IPS DF 6.9 (cell line): ENCODE data around the gene SMPD3.

ENCODE experiments used
- DNase-seq: peaks from one replicate; pipeline ENCODE4 v3.0.0-alpha.2; 2013; ENCODE audit warnings: low read depth, low spot score
- H3K27ac ChIP-seq: one replicate; pipeline ENCODE4 v1.5.1; 2013; ENCODE audit warnings: low read length, control low read depth
- H3K27me3 ChIP-seq: 2 replicates; pipeline ENCODE4 v1.6.1; 2013; ENCODE audit warnings: mild to moderate bottlenecking, low read length; ENCODE audit not compliant: control insufficient read depth, insufficient read depth
- H3K36me3 ChIP-seq: 2 replicates; pipeline ENCODE4 v1.6.1; 2013; ENCODE audit warnings: low read length; ENCODE audit not compliant: control insufficient read depth, insufficient read depth
- H3K4me1 ChIP-seq: 2 replicates; pipeline ENCODE4 v1.6.1; 2013; ENCODE audit warnings: low read length; ENCODE audit not compliant: control insufficient read depth, insufficient read depth
- H3K4me3 ChIP-seq: 2 replicates; pipeline ENCODE4 v1.5.1; 2013; ENCODE audit warnings: mild to moderate bottlenecking, low read length
- H3K9me3 ChIP-seq: 2 replicates; pipeline ENCODE4 v1.6.1; 2013; ENCODE audit warnings: low read length, inconsistent platforms; ENCODE audit not compliant: control insufficient read depth, insufficient read depth
- WGBS: extraction: QIAGEN DNeasy Blood & Tissue Kit; methylation state at CpG from one replicate; pipeline ENCODE4 v1.1.7; 2013; ENCODE audit warnings: mixed read lengths, missing lambda C conversion rate; ENCODE audit not compliant: insufficient read length, insufficient coverage; 5-methylcytosine and 5-hydroxymethylcytosine counted together

SMPD3 gene

DNA sequence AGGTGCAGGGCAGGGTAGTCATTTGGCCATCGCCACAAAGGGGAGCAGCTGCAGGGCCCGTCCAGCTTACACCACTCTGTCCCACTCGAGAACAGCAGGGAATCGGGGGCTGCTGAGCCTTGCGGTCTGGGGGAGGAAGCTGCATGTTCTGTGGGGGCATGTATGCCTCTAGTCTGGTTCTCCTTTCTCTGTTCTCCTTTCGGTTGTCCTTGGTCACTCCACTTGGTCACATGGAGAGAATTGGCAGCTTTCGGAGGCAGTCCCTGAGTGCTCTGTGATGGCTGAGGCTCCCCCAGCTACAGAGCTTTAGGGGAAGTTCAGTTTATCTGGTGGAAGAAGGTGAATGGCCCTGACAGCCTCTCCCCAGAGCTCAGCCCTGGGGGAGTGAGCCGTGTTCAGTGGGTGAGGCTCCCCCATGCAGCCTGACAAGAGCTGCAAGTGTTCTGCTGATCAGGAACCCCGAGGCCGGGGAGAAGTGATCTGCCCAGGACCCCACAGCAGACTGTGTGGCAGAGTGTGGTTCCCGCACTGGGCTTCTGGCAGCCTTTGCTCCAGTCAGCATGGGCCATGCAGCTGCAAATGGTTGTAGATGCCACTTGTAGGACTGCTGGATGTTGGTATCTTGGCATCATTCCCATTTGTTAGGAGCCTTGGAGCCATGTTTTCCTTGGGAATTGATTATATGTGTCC is 22.3 kb upstream of the SMPD3 start:
- H3K9me3 ChIP-seq = no peaks in the 10 kb centered on the region
- DNase-seq = no peak
- H3K4me3 ChIP-seq = no peak overlapping the region
- WGBS = no CpG with 5 or more reads among the region's 11 CpGs
- H3K36me3 ChIP-seq = no peaks in the 10 kb centered on the region
- no peak overlapping the region for H3K27ac ChIP-seq
- H3K4me1 ChIP-seq = no peaks in the 10 kb centered on the region
- H3K27me3 ChIP-seq = no peaks in the 10 kb centered on the region

DNA sequence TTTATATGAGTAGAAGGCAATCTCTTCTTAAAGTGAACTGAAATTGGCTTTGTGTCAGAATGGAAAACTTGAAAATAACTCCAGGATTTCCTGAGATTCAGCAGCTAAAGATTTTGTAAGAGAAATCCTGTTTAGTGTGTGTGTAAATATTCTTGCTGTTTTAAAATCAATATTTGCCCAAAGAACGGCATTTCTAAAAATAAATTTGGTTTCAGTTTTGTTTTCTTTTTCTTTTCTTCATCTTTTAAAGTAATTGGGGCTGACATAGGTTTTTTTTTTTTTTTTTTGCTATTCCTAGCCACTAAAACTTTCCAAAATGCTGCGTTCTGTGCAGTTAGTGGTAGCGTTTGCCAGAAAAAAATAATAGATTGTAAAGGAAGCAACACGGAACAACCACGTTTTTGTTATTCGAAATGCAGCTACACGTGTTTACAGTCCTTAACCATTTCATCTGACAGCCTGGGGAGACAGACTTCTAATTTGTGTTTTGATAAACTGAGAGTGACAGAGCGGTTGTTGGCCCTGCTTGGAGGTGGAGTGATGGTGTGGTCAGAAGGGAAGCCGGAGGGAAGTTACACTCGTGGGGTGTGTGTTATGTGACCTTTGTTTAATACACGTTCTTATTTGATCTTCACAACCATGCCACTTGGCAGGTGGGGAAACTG is 21.6 kb upstream of the SMPD3 start:
- no peak overlapping the region for H3K4me3 ChIP-seq
- no peak for DNase-seq
- H3K4me1 ChIP-seq = no peaks in the 10 kb centered on the region
- H3K36me3 ChIP-seq = no peaks in the 10 kb centered on the region
- H3K9me3 ChIP-seq = no peaks in the 10 kb centered on the region
- H3K27ac ChIP-seq = no peak overlapping the region
- H3K27me3 ChIP-seq = no peaks in the 10 kb centered on the region
- no CpG with 5 or more reads among the region's 11 CpGs for WGBS

DNA sequence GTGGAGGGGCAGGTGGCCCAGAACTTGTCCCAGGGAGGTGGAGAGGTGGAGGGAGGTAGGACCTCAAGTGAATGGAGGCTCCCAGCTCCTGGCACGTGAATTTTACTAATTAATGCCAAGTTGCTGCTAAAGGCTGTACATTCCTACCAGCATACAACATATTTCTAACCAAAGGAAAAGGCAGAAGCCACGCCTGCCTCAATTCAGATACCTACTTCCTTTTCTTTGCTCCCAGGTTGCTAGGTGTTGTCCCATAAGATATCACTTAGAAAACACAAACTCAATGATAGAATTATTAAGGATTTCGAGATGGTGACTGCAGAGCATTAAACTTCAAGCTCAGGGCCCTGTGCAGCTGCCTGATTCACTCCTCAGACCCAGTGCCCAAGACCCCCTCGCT is 20.5 kb upstream of the SMPD3 start:
- no peak overlapping the region for H3K27ac ChIP-seq
- H3K4me1 ChIP-seq = no peaks in the 10 kb centered on the region
- no peak overlapping the region for H3K4me3 ChIP-seq
- H3K9me3 ChIP-seq = no peaks in the 10 kb centered on the region
- no peaks in the 10 kb centered on the region for H3K27me3 ChIP-seq
- H3K36me3 ChIP-seq = no peaks in the 10 kb centered on the region
- no CpG with 5 or more reads among the region's 4 CpGs for WGBS
- DNase-seq = no peak

DNA sequence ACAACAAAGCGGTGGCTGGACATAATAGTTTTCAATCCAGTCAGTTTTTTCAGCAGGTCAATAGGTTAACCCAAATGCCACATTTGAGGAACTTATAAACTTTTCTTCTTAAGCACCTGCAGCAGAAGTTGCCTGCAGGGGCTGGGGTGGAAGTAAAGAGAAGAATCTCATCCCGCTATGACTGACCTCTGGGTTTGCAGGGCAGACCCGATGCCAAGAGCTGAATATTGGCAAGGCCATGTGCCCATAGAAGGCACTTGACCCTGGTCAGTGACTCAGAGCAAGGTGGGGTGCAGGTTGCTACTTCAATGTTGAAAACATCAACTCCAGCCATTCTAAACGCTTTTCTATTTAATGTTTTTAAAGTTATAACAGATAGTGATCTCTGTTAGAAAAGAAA is 17.9 kb upstream of the SMPD3 start:
- H3K9me3 ChIP-seq = no peaks in the 10 kb centered on the region
- no CpG with 5 or more reads among the region's 4 CpGs for WGBS
- H3K27ac ChIP-seq = no peak overlapping the region
- no peaks in the 10 kb centered on the region for H3K36me3 ChIP-seq
- H3K4me3 ChIP-seq = no peak overlapping the region
- DNase-seq = no peak
- no peaks in the 10 kb centered on the region for H3K27me3 ChIP-seq
- H3K4me1 ChIP-seq = no peaks in the 10 kb centered on the region

DNA sequence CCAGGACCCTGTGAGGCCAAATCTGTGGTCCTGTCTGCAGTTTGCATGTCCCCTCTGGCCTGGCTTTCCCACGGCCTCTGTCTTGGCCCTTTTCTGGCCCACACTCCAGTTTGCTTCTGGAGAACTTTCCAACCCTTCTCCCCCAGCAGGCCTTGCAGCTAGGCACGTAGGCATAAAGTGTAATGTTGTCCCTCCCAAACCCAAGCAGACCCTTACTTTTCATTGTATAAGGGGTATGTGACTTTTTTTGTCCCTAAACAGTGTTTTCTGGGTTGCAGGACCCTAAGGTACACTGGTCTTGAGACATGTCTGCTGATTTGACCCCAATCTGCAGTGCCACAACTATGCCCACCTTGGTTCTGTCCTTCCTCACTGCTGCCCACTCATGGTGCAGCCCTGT is 15.6 kb upstream of the SMPD3 start:
- H3K9me3 ChIP-seq = no peaks in the 10 kb centered on the region
- no peak for DNase-seq
- no peaks in the 10 kb centered on the region for H3K36me3 ChIP-seq
- no peaks in the 10 kb centered on the region for H3K4me1 ChIP-seq
- no peak overlapping the region for H3K4me3 ChIP-seq
- H3K27me3 ChIP-seq = no peaks in the 10 kb centered on the region
- no peak overlapping the region for H3K27ac ChIP-seq
- WGBS = no CpG with 5 or more reads among the region's 2 CpGs

DNA sequence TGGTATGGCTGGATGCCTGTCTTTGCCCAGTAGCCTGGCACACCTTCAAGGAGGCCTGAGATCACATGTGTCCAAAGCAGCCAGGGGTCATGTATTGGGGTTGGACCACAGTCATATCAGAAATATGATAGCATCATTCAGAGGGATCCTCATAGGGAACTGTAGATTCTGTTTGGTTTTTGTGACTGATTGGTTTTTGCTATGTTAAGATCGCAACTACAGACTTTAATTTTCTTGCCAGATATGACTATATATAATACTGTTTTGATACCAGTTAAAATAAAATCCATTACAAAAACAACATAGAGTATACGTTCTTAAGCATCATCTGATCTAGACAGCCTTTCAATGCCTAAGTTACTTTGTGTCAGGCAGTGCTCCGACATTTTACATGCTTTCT is 11.8 kb upstream of the SMPD3 start:
- no CpG with 5 or more reads among the region's 3 CpGs for WGBS

DNA sequence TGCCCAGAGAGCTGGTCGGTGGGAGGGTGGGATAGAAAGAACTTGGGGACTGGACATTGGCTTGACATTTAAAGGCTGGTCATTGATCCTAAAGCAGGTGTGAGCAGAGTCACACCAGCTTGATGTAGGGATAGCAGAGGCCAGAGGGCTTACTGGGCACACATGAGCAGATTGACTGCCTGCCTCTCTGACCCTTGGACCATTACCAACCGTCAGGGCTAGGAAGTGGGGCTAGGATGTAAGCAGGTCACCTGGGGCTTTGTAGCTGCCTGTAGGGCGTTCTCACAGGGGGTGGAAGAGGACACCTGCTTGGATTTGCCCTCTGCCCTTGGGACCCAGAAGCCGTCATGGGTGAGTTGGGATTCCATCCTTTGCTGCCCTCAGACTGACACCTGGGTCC is 11.1 kb upstream of the SMPD3 start:
- H3K4me1 ChIP-seq = no peaks in the 10 kb centered on the region
- no peaks in the 10 kb centered on the region for H3K9me3 ChIP-seq
- H3K36me3 ChIP-seq = no peaks in the 10 kb centered on the region
- DNase-seq = no peak
- no CpG with 5 or more reads among the region's 4 CpGs for WGBS
- H3K27me3 ChIP-seq = no peaks in the 10 kb centered on the region
- H3K27ac ChIP-seq = no peak overlapping the region
- no peak overlapping the region for H3K4me3 ChIP-seq

More for the DNA sequence above, 11.8 kb upstream of the SMPD3 start:
- Histone ChIP-seq H3K9me3 (no peaks in the 10 kb centered on the region), H3K27ac (no peak overlapping the region), H3K27me3 (no peaks in the 10 kb centered on the region), H3K36me3 (no peaks in the 10 kb centered on the region), H3K4me1 (no peaks in the 10 kb centered on the region), H3K4me3 (no peak overlapping the region)
- DNase-seq = no peak

DNA sequence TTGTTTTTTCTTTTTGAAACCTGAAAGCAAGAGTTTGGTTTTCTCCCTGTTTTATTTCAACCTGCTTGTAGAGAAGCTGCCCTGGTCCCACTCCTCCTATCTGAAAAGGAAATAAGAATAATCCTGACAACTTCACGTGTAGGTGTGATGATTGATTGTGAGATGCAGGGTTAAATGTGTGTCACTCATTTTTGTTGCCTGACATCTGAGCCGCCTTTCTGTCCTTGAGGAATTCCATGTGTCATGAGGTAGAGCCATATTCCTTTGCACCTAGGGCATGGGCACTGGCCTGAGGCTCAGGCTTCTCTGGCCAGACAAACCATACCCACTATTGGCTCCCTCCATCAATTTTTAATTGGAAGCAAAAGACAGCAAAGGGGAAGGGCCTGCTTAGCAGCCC is 10.2 kb upstream of the SMPD3 start:
- no peaks in the 10 kb centered on the region for H3K4me1 ChIP-seq
- no peaks in the 10 kb centered on the region for H3K9me3 ChIP-seq
- H3K4me3 ChIP-seq = no peak overlapping the region
- no peaks in the 10 kb centered on the region for H3K36me3 ChIP-seq
- WGBS = no CpG with 5 or more reads among the region's 2 CpGs
- H3K27ac ChIP-seq = no peak overlapping the region
- H3K27me3 ChIP-seq = no peaks in the 10 kb centered on the region
- DNase-seq = no peak

DNA sequence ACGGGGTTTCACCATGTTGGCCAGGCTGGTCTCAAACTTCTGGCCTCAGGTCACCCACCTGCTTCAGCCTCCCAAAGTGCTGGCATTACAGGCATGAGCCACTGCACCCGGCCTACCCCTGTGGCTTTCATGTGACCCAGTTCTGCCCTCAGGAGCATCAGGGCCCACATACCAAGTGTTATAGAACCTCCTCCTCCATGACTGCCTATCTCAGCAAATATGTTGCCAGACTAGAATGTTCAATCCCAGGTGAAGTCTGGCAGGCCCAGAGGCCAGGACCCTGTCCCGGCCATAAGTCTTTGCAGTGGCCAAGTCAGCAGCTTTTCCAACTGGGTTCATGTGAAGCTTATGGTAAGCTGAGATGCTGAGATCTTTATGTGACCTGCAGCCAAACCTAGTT is 9.8 kb upstream of the SMPD3 start:
- no peaks in the 10 kb centered on the region for H3K27me3 ChIP-seq
- no CpG with 5 or more reads among the region's 3 CpGs for WGBS
- no peaks in the 10 kb centered on the region for H3K36me3 ChIP-seq
- no peak for DNase-seq
- H3K9me3 ChIP-seq = no peaks in the 10 kb centered on the region
- no peaks in the 10 kb centered on the region for H3K4me1 ChIP-seq
- no peak overlapping the region for H3K4me3 ChIP-seq
- H3K27ac ChIP-seq = no peak overlapping the region

DNA sequence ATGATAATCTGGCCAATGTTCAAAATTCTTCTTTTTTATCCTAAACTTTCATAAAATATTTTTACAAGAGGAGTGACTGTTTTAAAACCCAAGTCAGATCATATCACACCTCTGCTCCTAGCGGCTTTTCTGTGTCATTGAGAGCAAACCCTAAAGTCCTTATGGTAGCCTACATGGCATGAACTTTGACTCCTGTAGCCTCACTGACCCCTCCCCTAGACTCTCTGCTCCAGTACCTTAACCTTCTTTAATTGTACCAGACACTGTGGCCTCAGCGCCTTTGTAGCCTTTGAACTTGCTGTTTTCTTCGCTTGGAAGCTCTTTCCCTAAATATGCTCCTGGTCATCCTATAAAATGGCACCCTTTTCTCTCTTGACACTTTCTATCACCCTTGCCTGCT is 7.3 kb upstream of the SMPD3 start:
- no peaks in the 10 kb centered on the region for H3K27me3 ChIP-seq
- no peaks in the 10 kb centered on the region for H3K4me1 ChIP-seq
- H3K9me3 ChIP-seq = no peaks in the 10 kb centered on the region
- H3K27ac ChIP-seq = no peak overlapping the region
- no peak overlapping the region for H3K4me3 ChIP-seq
- no peaks in the 10 kb centered on the region for H3K36me3 ChIP-seq
- DNase-seq = no peak
- no CpG with 5 or more reads among the region's 3 CpGs for WGBS

DNA sequence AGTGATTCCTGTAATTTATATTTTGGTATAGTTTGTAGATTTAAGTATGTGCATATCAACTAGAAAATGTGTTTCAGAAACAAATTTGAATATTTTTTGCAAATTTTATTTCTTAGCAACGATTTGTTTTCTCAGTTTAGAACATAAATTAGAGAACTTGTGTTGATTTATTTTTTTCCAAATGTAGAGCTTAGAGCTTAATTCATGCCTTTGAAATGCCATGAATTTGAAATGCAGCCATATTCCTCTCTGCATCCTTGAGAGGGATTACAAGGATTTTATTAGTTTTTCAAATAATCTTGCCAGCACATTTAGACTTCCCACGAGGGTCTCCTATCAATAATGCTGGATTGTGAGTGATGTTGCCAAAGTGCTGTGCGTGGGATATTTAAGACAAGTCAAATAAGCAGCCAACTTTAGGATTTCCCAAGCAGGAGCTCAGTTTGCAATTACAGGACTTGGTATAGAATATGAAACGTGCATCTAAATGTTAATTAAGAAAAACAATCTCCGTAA is 6.7 kb upstream of the SMPD3 start:
- WGBS = no CpG with 5 or more reads among the region's 5 CpGs
- Histone ChIP-seq H3K27me3 (no peaks in the 10 kb centered on the region), H3K4me1 (no peaks in the 10 kb centered on the region), H3K4me3 (no peak overlapping the region), H3K36me3 (no peaks in the 10 kb centered on the region), H3K27ac (no peak overlapping the region), H3K9me3 (no peaks in the 10 kb centered on the region)
- no peak for DNase-seq
